Natural killer cell (primary cell): ENCODE data around the gene CCL20. TPM values are rescaled to one million over a fixed set of nuclear protein-coding genes. Genes with fewer than 3 reads are reported as not detected.

ENCODE experiments used
- ATAC-seq, 3 donors: fragments of 150-1000 bp in 2 of 3; fragments of 200-7000 bp in 1 of 3; cut with Tn5 transposase; 1 replicate in 1 of 3; 2 replicates in 2 of 3; pipeline ENCODE4 v1.10.0; 2021; ENCODE audit warnings: mild to moderate bottlenecking in 2 of 3, moderate library complexity in 2 of 3
- DNase-seq, 2 donors: peaks; one replicate each; pipeline versions ENCODE4 v3.0.0 to v3.0.0-alpha.2; 2013 to 2021; ENCODE audit warnings: mixed read lengths in 1 of 2
- H3K27ac ChIP-seq: one replicate; pipeline ENCODE4 v1.5.1; 2013; ENCODE audit warnings: mild to moderate bottlenecking, low read length
- H3K27me3 ChIP-seq: one replicate; pipeline ENCODE4 v1.6.1; 2013; ENCODE audit warnings: low read length; ENCODE audit not compliant: control insufficient read depth, insufficient read depth
- H3K36me3 ChIP-seq: one replicate; pipeline ENCODE4 v1.6.1; 2013; ENCODE audit warnings: low read length; ENCODE audit not compliant: control insufficient read depth, insufficient read depth
- H3K4me1 ChIP-seq: one replicate; pipeline ENCODE4 v1.6.1; 2013; ENCODE audit warnings: low read length; ENCODE audit not compliant: control insufficient read depth, insufficient read depth
- H3K4me3 ChIP-seq: one replicate; pipeline ENCODE4 v1.5.1; 2013; ENCODE audit warnings: low read length
- H3K9me3 ChIP-seq: one replicate; pipeline ENCODE4 v1.6.1; 2013; ENCODE audit warnings: low read length; ENCODE audit not compliant: control insufficient read depth, insufficient read depth
- H3K27ac Mint-ChIP-seq, 2 donors: one replicate each; pipeline ENCODE4 v1.8.0; 2022; ENCODE audit warnings: mild to moderate bottlenecking in 2 of 2, mixed read lengths in 2 of 2, moderate library complexity in 1 of 2
- H3K27me3 Mint-ChIP-seq, 2 donors: one replicate each; pipeline ENCODE4 v1.8.0; 2022; ENCODE audit warnings: low read depth in 2 of 2, mixed read lengths in 2 of 2
- H3K36me3 Mint-ChIP-seq: one replicate; pipeline ENCODE4 v1.8.0; 2022; ENCODE audit warnings: mixed read lengths
- H3K4me1 Mint-ChIP-seq, 2 donors: one replicate each; pipeline ENCODE4 v1.8.0; 2022; ENCODE audit warnings: mixed read lengths in 2 of 2
- H3K4me3 Mint-ChIP-seq: one replicate; pipeline ENCODE4 v1.8.0; 2022; ENCODE audit warnings: mild to moderate bottlenecking, moderate library complexity, mixed read lengths
- H3K9me3 Mint-ChIP-seq, 2 donors: one replicate each; pipeline ENCODE4 v1.8.0; 2022; ENCODE audit warnings: mixed read lengths in 2 of 2
- WGBS: methylation state at CpG from one replicate; pipeline ENCODE4 v1.1.7; 2013; ENCODE audit warnings: missing lambda C conversion rate; ENCODE audit not compliant: insufficient coverage; 5-methylcytosine and 5-hydroxymethylcytosine counted together
- intact Hi-C: fragments of 100-400 bp; cut with micrococcal nuclease; formaldehyde crosslinking; loops from one replicate; pipeline ENCODE4 v1.14.2; 2022
- total RNA-seq, 4 donors: library from RNA; stranded (reverse); fragments of 120-200 nt in 1 of 4; gene quantifications; one replicate each; pipeline versions ENCODE4 v1.2.3 to v1.2.4, GENCODE V29; 2013 to 2022
- TF ChIP-seq, protein P1 (sequence below): fragments of 200-600 bp; IDR thresholded peaks from one replicate; pipeline ENCODE4 v1.8.0; 2022; ENCODE audit warnings: antibody characterized with exemption

Gene CCL20
- total RNA-seq, 3 donors from 2014 or later (not counting 1 experiment from before 2014, with no cell fraction given) = 2.0 TPM; not detected in 2

- ATAC-seq = no peak
- Mint-ChIP-seq H3K4me3 (no peak overlapping the region), H3K9me3 (peaks cover 0 to 4% of the 10 kb centered on the region in 2 donors), H3K27me3 (peaks cover 0 to 9% of the 10 kb centered on the region in 2 donors), H3K4me1 (peaks cover 0 to 4% of the 10 kb centered on the region in 2 donors), H3K27ac (no peak overlapping the region), H3K36me3 (no peaks in the 10 kb centered on the region)
- TF ChIP-seq, protein P1, sequence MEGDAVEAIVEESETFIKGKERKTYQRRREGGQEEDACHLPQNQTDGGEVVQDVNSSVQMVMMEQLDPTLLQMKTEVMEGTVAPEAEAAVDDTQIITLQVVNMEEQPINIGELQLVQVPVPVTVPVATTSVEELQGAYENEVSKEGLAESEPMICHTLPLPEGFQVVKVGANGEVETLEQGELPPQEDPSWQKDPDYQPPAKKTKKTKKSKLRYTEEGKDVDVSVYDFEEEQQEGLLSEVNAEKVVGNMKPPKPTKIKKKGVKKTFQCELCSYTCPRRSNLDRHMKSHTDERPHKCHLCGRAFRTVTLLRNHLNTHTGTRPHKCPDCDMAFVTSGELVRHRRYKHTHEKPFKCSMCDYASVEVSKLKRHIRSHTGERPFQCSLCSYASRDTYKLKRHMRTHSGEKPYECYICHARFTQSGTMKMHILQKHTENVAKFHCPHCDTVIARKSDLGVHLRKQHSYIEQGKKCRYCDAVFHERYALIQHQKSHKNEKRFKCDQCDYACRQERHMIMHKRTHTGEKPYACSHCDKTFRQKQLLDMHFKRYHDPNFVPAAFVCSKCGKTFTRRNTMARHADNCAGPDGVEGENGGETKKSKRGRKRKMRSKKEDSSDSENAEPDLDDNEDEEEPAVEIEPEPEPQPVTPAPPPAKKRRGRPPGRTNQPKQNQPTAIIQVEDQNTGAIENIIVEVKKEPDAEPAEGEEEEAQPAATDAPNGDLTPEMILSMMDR = no peak
- DNase-seq = no peak
- Histone ChIP-seq H3K36me3 (no peaks in the 10 kb centered on the region), H3K27me3 (no peaks in the 10 kb centered on the region), H3K27ac (no peak overlapping the region), H3K9me3 (no peaks in the 10 kb centered on the region), H3K4me3 (no peak overlapping the region), H3K4me1 (peaks cover 3% of the 10 kb centered on the region)
- WGBS = 94% methylated on average over 3 of the region's 4 CpGs
- intact Hi-C loops = no loop called here
Observed at GRCh38 chr2:227821043-227821942, 7.7 kb downstream of the CCL20 start.

DNA sequence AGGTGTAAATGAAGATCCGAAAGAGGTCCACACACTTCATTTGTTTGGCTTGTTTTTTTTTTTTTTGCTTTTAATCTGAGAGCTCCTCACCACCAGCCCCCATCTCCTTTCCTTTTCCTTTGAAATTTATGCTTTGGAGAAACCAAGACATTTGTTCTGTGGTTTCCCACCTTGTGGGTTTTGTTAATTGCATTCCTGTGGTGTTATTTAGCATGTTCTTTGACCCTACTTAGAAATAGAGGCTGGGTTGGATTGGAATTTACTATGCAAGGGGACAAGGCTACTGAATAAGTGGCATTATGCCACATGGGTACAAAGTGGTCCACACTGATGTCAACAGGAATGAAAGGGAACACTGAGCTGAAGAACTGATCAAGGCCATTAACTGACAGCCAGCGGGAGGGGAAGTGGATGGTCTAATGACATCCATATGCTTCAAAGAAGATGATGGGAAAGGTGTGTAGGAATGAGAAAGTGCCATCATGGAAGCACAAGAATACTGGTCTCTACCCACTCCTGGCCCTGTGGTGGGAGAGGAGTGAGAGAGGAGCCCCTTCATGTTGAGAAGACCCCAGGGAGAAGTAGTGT lies 8.9 kb downstream of the CCL20 start:
- no peak overlapping the region for H3K4me3 ChIP-seq
- no peaks in the 10 kb centered on the region for H3K36me3 Mint-ChIP-seq
- ATAC-seq = no peak
- H3K4me1 Mint-ChIP-seq = peaks cover 0 to 4% of the 10 kb centered on the region in 2 donors
- H3K36me3 ChIP-seq = no peaks in the 10 kb centered on the region
- no peak overlapping the region for H3K27ac Mint-ChIP-seq
- peaks cover 0 to 14% of the 10 kb centered on the region in 2 donors for H3K27me3 Mint-ChIP-seq
- H3K4me3 Mint-ChIP-seq = no peak overlapping the region
- TF ChIP-seq, protein P1 = no peak
- H3K4me1 ChIP-seq = peaks cover 3% of the 10 kb centered on the region
- WGBS = 90% methylated on average over 1 of the region's 2 CpGs
- H3K27ac ChIP-seq = no peak overlapping the region
- H3K27me3 ChIP-seq = no peaks in the 10 kb centered on the region
- H3K9me3 ChIP-seq = no peaks in the 10 kb centered on the region
- DNase-seq = no peak
- H3K9me3 Mint-ChIP-seq = peaks cover 4 to 8% of the 10 kb centered on the region in 2 donors
- intact Hi-C loops = no loop called here

- no peak for ATAC-seq
- H3K36me3 ChIP-seq = no peaks in the 10 kb centered on the region
- no peak overlapping the region for H3K4me3 ChIP-seq
- H3K27ac ChIP-seq = no peak overlapping the region
- no peaks in the 10 kb centered on the region for H3K36me3 Mint-ChIP-seq
- WGBS = 92% methylated on average over 2 of the region's 2 CpGs
- H3K9me3 Mint-ChIP-seq = peaks cover 4 to 8% of the 10 kb centered on the region in 2 donors
- no peaks in the 10 kb centered on the region for H3K4me1 ChIP-seq
- no peak overlapping the region for H3K4me3 Mint-ChIP-seq
- DNase-seq = no peak
- TF ChIP-seq, protein P1 = no peak
- H3K27me3 ChIP-seq = no peaks in the 10 kb centered on the region
- H3K27me3 Mint-ChIP-seq = peaks cover 0 to 14% of the 10 kb centered on the region in 2 donors
- no peaks in the 10 kb centered on the region for H3K9me3 ChIP-seq
- no peaks in the 10 kb centered on the region for H3K4me1 Mint-ChIP-seq
- intact Hi-C loops = no loop called here
- no peak overlapping the region for H3K27ac Mint-ChIP-seq
Observed at GRCh38 chr2:227823922-227824321, 10.3 kb downstream of the CCL20 start.
